Measurements from ENCODE around the gene TSPAN16.

Gene TSPAN16

GRCh38 chr19:11278670-11279069, 17.3 kb upstream of the TSPAN16 start:
- H3K36me3 ChIP-seq (ENCODE audit: control insufficient read depth, low read length): no peaks in the 10 kb centered on the region
- no peaks in the 10 kb centered on the region for H3K79me2 ChIP-seq (ENCODE audit: control insufficient read depth, low read length)
- peaks cover 4% of the 10 kb centered on the region; the same call in 1 of the 2 replicates for H3K4me1 ChIP-seq (ENCODE audit: control insufficient read depth, low read length)
- no peaks in the 10 kb centered on the region for H4K20me1 ChIP-seq (ENCODE audit: control insufficient read depth, insufficient read depth, low read depth, low read length)
- no peaks in the 10 kb centered on the region for H3K9me2 ChIP-seq (replicated peaks; ENCODE audit: control insufficient read depth, low read length)
- H3K27ac ChIP-seq (ENCODE audit: low read depth, low read length): no peak overlapping the region
- no peaks in the 10 kb centered on the region for H3K27me3 ChIP-seq (ENCODE audit: control insufficient read depth, low read length)
- no peak for TF ChIP-seq EZH2phosphoT487 (IDR thresholded peaks at IDR 0.05; ENCODE audit: borderline replicate concordance, low read length)
- no peak for TF ChIP-seq CTCF (IDR thresholded peaks at IDR 0.05; ENCODE audit: low read depth, low read length, poor library complexity, severe bottlenecking)
- no peak overlapping the region for H3K4me3 ChIP-seq (ENCODE audit: low read length)
- H3K4me2 ChIP-seq (ENCODE audit: low read length): no peak overlapping the region
- H3F3A ChIP-seq (ENCODE audit: control insufficient read depth, insufficient read depth): no peaks in the 10 kb centered on the region
- H3K9me3 ChIP-seq (ENCODE audit: control insufficient read depth, insufficient read depth, low read length): no peaks in the 10 kb centered on the region

GRCh38 chr19:11279505-11280236, 16.3 kb upstream of the TSPAN16 start:
- Histone ChIP-seq H4K20me1 (ENCODE audit: control insufficient read depth, insufficient read depth, low read depth, low read length) (no peaks in the 10 kb centered on the region), H3K4me2 (ENCODE audit: low read length) (no peak overlapping the region), H3K4me1 (ENCODE audit: control insufficient read depth, low read length) (peaks cover 4% of the 10 kb centered on the region; the same call in 1 of the 2 replicates)

GRCh38 chr19:11281356-11282049, 14.5 kb upstream of the TSPAN16 start:
- no peak overlapping the region for H3K4me3 ChIP-seq (ENCODE audit: low read length)
- no peaks in the 10 kb centered on the region for H3F3A ChIP-seq (ENCODE audit: control insufficient read depth, insufficient read depth)
- no peaks in the 10 kb centered on the region for H3K36me3 ChIP-seq (ENCODE audit: control insufficient read depth, low read length)
- no peaks in the 10 kb centered on the region for H4K20me1 ChIP-seq (ENCODE audit: control insufficient read depth, insufficient read depth, low read depth, low read length)
- H3K9me3 ChIP-seq (ENCODE audit: control insufficient read depth, insufficient read depth, low read length): no peaks in the 10 kb centered on the region
- no peaks in the 10 kb centered on the region for H3K9me2 ChIP-seq (replicated peaks; ENCODE audit: control insufficient read depth, low read length)
- no peaks in the 10 kb centered on the region for H3K79me2 ChIP-seq (ENCODE audit: control insufficient read depth, low read length)
- H3K4me1 ChIP-seq (ENCODE audit: control insufficient read depth, low read length): peaks cover 4% of the 10 kb centered on the region; the same call in 1 of the 2 replicates
- H3K27me3 ChIP-seq (ENCODE audit: control insufficient read depth, low read length): no peaks in the 10 kb centered on the region
- H3K27ac ChIP-seq (ENCODE audit: low read depth, low read length): no peak overlapping the region
- TF ChIP-seq CTCF (IDR thresholded peaks at IDR 0.05; ENCODE audit: low read depth, low read length, poor library complexity, severe bottlenecking) (no peak), EZH2phosphoT487 (IDR thresholded peaks at IDR 0.05; ENCODE audit: borderline replicate concordance, low read length) (no peak)
- no peak overlapping the region for H3K4me2 ChIP-seq (ENCODE audit: low read length)

More at GRCh38 chr19:11279505-11280236, 16.3 kb upstream of the TSPAN16 start:
- Histone ChIP-seq H3K79me2 (ENCODE audit: control insufficient read depth, low read length) (no peaks in the 10 kb centered on the region), H3K9me2 (replicated peaks; ENCODE audit: control insufficient read depth, low read length) (no peaks in the 10 kb centered on the region), H3K9me3 (ENCODE audit: control insufficient read depth, insufficient read depth, low read length) (no peaks in the 10 kb centered on the region), H3K36me3 (ENCODE audit: control insufficient read depth, low read length) (no peaks in the 10 kb centered on the region), H3K27me3 (ENCODE audit: control insufficient read depth, low read length) (no peaks in the 10 kb centered on the region), H3F3A (ENCODE audit: control insufficient read depth, insufficient read depth) (no peaks in the 10 kb centered on the region), H3K27ac (ENCODE audit: low read depth, low read length) (no peak overlapping the region), H3K4me3 (ENCODE audit: low read length) (no peak overlapping the region)
- TF ChIP-seq EZH2phosphoT487 (IDR thresholded peaks at IDR 0.05; ENCODE audit: borderline replicate concordance, low read length): no peak

- Histone ChIP-seq H3K36me3 (ENCODE audit: control insufficient read depth, low read length) (no peaks in the 10 kb centered on the region), H3K27ac (ENCODE audit: low read depth, low read length) (no peak overlapping the region), H3K79me2 (ENCODE audit: control insufficient read depth, low read length) (no peaks in the 10 kb centered on the region), H3K9me2 (replicated peaks; ENCODE audit: control insufficient read depth, low read length) (no peaks in the 10 kb centered on the region), H4K20me1 (ENCODE audit: control insufficient read depth, insufficient read depth, low read depth, low read length) (no peaks in the 10 kb centered on the region), H3K27me3 (ENCODE audit: control insufficient read depth, low read length) (no peaks in the 10 kb centered on the region), H3K4me1 (ENCODE audit: control insufficient read depth, low read length) (peaks cover 3% of the 10 kb centered on the region; the same call in 1 of the 2 replicates), H3K9me3 (ENCODE audit: control insufficient read depth, insufficient read depth, low read length) (no peaks in the 10 kb centered on the region), H3K4me2 (ENCODE audit: low read length) (no peak overlapping the region), H3K4me3 (ENCODE audit: low read length) (no peak overlapping the region), H3F3A (ENCODE audit: control insufficient read depth, insufficient read depth) (no peaks in the 10 kb centered on the region)
- no peak for TF ChIP-seq CTCF (IDR thresholded peaks at IDR 0.05; ENCODE audit: low read depth, low read length, poor library complexity, severe bottlenecking)
- no peak for TF ChIP-seq EZH2phosphoT487 (IDR thresholded peaks at IDR 0.05; ENCODE audit: borderline replicate concordance, low read length)
These were observed 11.4 kb upstream of the TSPAN16 start for GRCh38 chr19:11284515-11284914.
